ENCODE measurements around the gene KHDRBS2. TPM values are rescaled to one million over a fixed set of nuclear protein-coding genes. Genes with fewer than 3 reads are reported as not detected.

Gene KHDRBS2
- total RNA-seq (ENCODE audit: low replicate concordance), result 14.0 and 17.7 TPM in 2 replicates

DNA sequence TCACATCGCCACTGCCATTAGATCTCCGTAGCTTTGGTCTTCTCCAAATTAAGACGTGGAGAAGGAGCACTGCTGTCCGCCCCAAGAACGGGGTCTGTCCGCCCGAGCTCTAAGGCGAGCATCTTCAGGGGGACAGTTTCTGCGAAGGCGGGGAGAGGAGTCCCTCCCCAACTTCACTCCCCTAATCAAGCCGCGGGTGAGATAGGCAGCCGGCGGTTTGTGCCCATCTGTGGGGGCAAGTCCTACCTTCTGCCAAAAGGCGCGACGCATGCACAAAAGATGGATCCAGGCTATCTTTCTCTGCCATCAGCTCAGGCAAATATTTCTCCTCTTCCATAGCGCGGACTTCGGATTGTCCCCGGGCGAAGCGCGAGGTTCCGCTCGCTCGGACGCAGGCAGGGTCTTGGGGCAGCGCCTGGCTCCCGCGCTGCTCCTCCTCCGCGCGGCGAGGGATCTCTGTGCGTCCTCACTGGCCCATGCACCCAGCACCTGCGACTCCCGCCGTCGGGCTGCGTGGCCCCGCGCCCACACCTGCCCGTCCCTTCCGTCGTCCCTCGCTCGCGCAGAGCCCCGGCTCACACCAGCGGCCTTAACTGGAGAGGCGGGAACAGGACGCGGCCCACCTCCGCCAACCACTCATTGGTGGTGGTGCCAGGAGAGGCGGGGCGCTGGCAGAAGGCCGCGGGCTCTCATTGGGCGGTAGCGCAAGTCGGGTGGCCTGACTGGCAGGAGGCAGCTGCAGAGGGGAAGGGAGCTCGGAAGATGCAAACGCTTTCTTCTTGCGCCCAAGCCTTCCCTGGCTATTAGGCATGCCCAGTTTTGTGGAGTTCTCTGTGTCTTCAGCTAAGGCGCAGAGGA lies at the start of gene KHDRBS2:
KHDRBS2 (minus strand) TSS at position 614 of the 858 bp plus-strand sequence.
- H3K4me3 Mint-ChIP-seq, result peak within 1 kb of the TSS; percentile 93
- no peaks in the 10 kb centered on the region for H3K36me3 Mint-ChIP-seq
- TF ChIP-seq EZH2phosphoT487 (IDR thresholded peaks at IDR 0.05) (no peak), EZH2 (IDR thresholded peaks at IDR 0.05) (no peak), CTCF (IDR thresholded peaks at IDR 0.05) (no peak)
- DNase-seq (ENCODE audit: low spot score), result peak; percentile 97
- H3K4me1 Mint-ChIP-seq, result peaks cover 17% of the 10 kb centered on the region
- no peaks in the 10 kb centered on the region for H3K9me3 Mint-ChIP-seq
- peak within 1 kb of the TSS; percentile 61 for H3K4me3 ChIP-seq
- H3K27me3 Mint-ChIP-seq (ENCODE audit: insufficient read depth, low read depth), result peaks cover 8% of the 10 kb centered on the region
- peaks cover 36% of the 10 kb centered on the region for H3K27me3 ChIP-seq
- H3K9me3 ChIP-seq (ENCODE audit: low read depth), result no peaks in the 10 kb centered on the region
- H3K27ac ChIP-seq, result no peak within 1 kb of the TSS
- H3K4me1 ChIP-seq, result peaks cover 18% of the 10 kb centered on the region
- peaks cover 46% of the 10 kb centered on the region for H3K79me2 ChIP-seq (ENCODE audit: low read depth)
- peak within 1 kb of the TSS; percentile 83 for H3K27ac Mint-ChIP-seq
- H4K20me1 ChIP-seq (ENCODE audit: low read depth), result no peaks in the 10 kb centered on the region
- H3K36me3 ChIP-seq, result no peaks in the 10 kb centered on the region
- peak within 1 kb of the TSS; percentile 98 for H2AFZ ChIP-seq (replicated peaks)
- no peaks in the 10 kb centered on the region for H3F3A ChIP-seq (ENCODE audit: low read depth)
- H3K9ac ChIP-seq, result peak within 1 kb of the TSS; percentile 16
- peak within 1 kb of the TSS; percentile 91 for H3K4me2 ChIP-seq

DNA sequence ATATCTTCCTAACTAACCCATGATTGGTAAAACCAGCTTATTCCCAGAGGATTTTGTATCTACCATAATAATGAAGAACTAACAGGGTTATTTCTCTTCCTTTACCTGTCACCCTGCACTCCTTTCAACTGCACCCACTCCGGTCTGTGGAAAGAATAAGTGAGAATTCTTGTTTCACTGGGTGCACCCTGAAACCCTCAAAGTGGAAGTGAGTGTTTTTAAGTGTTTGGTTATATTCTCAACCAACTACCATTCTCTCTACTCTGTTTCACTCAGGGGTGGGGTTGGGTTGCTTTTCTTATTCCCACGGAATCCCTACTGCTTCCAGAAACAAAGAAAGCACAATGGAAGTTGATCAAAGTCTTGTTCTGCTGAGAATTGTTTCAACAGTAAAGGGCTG lies 42.6 kb upstream of the KHDRBS2 start:
- H3K36me3 ChIP-seq, result no peaks in the 10 kb centered on the region
- H4K20me1 ChIP-seq (ENCODE audit: low read depth), result no peaks in the 10 kb centered on the region
- H3K4me3 ChIP-seq, result no peak overlapping the region
- Mint-ChIP-seq H3K27me3 (ENCODE audit: insufficient read depth, low read depth) (no peaks in the 10 kb centered on the region), H3K4me3 (no peak overlapping the region), H3K4me1 (peaks cover 8% of the 10 kb centered on the region), H3K36me3 (no peaks in the 10 kb centered on the region), H3K27ac (no peak overlapping the region), H3K9me3 (peaks cover 11% of the 10 kb centered on the region)
- no peaks in the 10 kb centered on the region for H3F3A ChIP-seq (ENCODE audit: low read depth)
- no peak overlapping the region for H2AFZ ChIP-seq (replicated peaks)
- no peaks in the 10 kb centered on the region for H3K79me2 ChIP-seq (ENCODE audit: low read depth)
- peaks cover 6% of the 10 kb centered on the region for H3K9me3 ChIP-seq (ENCODE audit: low read depth)
- no peaks in the 10 kb centered on the region for H3K27me3 ChIP-seq
- no peak overlapping the region for H3K9ac ChIP-seq
- H3K27ac ChIP-seq, result no peak overlapping the region
- H3K4me1 ChIP-seq, result peaks cover 7% of the 10 kb centered on the region
- TF ChIP-seq EZH2 (IDR thresholded peaks at IDR 0.05) (no peak), EZH2phosphoT487 (IDR thresholded peaks at IDR 0.05) (no peak), CTCF (IDR thresholded peaks at IDR 0.05) (no peak)
- no peak for DNase-seq (ENCODE audit: low spot score)
- H3K4me2 ChIP-seq, result no peak overlapping the region

- no peak overlapping the region for H3K4me3 Mint-ChIP-seq
- Histone ChIP-seq H4K20me1 (ENCODE audit: low read depth) (no peaks in the 10 kb centered on the region), H3K27ac (no peak overlapping the region), H2AFZ (replicated peaks) (no peak overlapping the region), H3K4me3 (no peak overlapping the region), H3K9ac (no peak overlapping the region), H3K36me3 (no peaks in the 10 kb centered on the region), H3K27me3 (no peaks in the 10 kb centered on the region), H3K79me2 (ENCODE audit: low read depth) (no peaks in the 10 kb centered on the region), H3K4me2 (no peak overlapping the region), H3K9me3 (ENCODE audit: low read depth) (no peaks in the 10 kb centered on the region), H3K4me1 (peaks cover 7% of the 10 kb centered on the region), H3F3A (ENCODE audit: low read depth) (no peaks in the 10 kb centered on the region)
- H3K27me3 Mint-ChIP-seq (ENCODE audit: insufficient read depth, low read depth), result no peaks in the 10 kb centered on the region
- peaks cover 9% of the 10 kb centered on the region for H3K4me1 Mint-ChIP-seq
- no peaks in the 10 kb centered on the region for H3K9me3 Mint-ChIP-seq
- no peak for DNase-seq (ENCODE audit: low spot score)
- no peaks in the 10 kb centered on the region for H3K36me3 Mint-ChIP-seq
- H3K27ac Mint-ChIP-seq, result no peak overlapping the region
- no peak for TF ChIP-seq EZH2phosphoT487 (IDR thresholded peaks at IDR 0.05)
Measured at GRCh38 chr6:62324834-62325233, 38.8 kb upstream of the KHDRBS2 start.

Data from neural progenitor cell (in vitro differentiated cells).